Lower lobe of right lung (tissue), 2 donors: ENCODE results near the gene GPR137B. TPM values are rescaled to one million over a fixed set of nuclear protein-coding genes. Genes with fewer than 3 reads are reported as not detected.

Source experiments
- ATAC-seq, 2 donors: fragments of 200-7000 bp; cut with Tn5 transposase; one replicate each; pipeline ENCODE4 v1.9.1; 2020 to 2022; ENCODE audit warnings: mild to moderate bottlenecking in 2 of 2, moderate library complexity in 2 of 2
- DNase-seq: peaks from one replicate; pipeline ENCODE4 v3.0.0-alpha.2; 2020
- H3K27ac ChIP-seq: fragments of 200-600 bp; one replicate; pipeline ENCODE4 v1.8.0; 2022
- H3K27me3 ChIP-seq: fragments of 200-600 bp; one replicate; pipeline ENCODE4 v1.8.0; 2022; ENCODE audit warnings: low read depth
- H3K36me3 ChIP-seq: fragments of 200-600 bp; one replicate; pipeline ENCODE4 v1.8.0; 2022; ENCODE audit warnings: mild to moderate bottlenecking
- H3K4me1 ChIP-seq: fragments of 200-600 bp; one replicate; pipeline ENCODE4 v1.8.0; 2022
- H3K4me3 ChIP-seq: fragments of 200-600 bp; one replicate; pipeline ENCODE4 v1.8.0; 2022; ENCODE audit warnings: mild to moderate bottlenecking
- H3K9me3 ChIP-seq: fragments of 200-600 bp; one replicate; pipeline ENCODE4 v1.8.0; 2022
- intact Hi-C: fragments of 100-400 bp; cut with DNase I; formaldehyde crosslinking; loops from one replicate; pipeline ENCODE4 v1.11.0; 2022
- total RNA-seq: library from RNA; stranded (reverse); fragmentation: NEBNext Ultra II Directional; extraction: Animal tissue kit (Norgen Biotek cat#: 25700); gene quantifications from one replicate; pipeline ENCODE4 v1.2.1, GENCODE V29; 2021
- TF ChIP-seq, protein P1 (sequence below): fragments of 200-600 bp; IDR thresholded peaks from one replicate; pipeline ENCODE4 v1.8.0; 2022; ENCODE audit warnings: antibody characterized with exemption, mild to moderate bottlenecking
- donor health status: DM: no; HTN: yes; CAD: no; lungs with severe emphysema.

The GPR137B gene
- total RNA-seq, 1 donor from 2014 or later = 38.3 TPM

- Histone ChIP-seq H3K4me3 (no peak overlapping the region), H3K27me3 (no peaks in the 10 kb centered on the region), H3K27ac (no peak overlapping the region), H3K9me3 (peaks cover 13% of the 10 kb centered on the region), H3K36me3 (no peaks in the 10 kb centered on the region), H3K4me1 (peaks cover 8% of the 10 kb centered on the region)
- ATAC-seq (no peak), DNase-seq (no peak)
- intact Hi-C loops = no loop called here
- TF ChIP-seq, protein P1, sequence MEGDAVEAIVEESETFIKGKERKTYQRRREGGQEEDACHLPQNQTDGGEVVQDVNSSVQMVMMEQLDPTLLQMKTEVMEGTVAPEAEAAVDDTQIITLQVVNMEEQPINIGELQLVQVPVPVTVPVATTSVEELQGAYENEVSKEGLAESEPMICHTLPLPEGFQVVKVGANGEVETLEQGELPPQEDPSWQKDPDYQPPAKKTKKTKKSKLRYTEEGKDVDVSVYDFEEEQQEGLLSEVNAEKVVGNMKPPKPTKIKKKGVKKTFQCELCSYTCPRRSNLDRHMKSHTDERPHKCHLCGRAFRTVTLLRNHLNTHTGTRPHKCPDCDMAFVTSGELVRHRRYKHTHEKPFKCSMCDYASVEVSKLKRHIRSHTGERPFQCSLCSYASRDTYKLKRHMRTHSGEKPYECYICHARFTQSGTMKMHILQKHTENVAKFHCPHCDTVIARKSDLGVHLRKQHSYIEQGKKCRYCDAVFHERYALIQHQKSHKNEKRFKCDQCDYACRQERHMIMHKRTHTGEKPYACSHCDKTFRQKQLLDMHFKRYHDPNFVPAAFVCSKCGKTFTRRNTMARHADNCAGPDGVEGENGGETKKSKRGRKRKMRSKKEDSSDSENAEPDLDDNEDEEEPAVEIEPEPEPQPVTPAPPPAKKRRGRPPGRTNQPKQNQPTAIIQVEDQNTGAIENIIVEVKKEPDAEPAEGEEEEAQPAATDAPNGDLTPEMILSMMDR = no peak
These were observed 23.7 kb downstream of the GPR137B start for GRCh38 chr1:236166041-236166440.

DNA sequence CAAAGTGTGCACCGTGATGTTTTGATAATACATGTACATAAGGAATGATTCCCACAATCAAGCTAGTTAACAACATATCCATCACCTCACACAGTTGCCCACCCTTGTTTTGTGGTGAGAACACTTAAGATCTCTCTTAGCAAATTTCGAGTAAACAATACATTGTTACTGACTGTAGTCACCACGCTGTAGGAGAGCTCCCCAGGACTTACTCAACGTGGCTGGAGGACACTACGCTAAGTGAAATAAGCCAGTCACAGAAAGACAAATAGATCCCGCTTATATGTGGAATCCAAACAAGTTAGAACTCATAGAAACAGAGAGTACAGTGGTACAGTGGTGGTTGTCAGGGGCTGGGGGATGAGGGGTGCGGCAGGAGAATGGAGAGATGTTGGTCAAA is 24.8 kb downstream of the GPR137B start:
- ATAC-seq = no peak
- TF ChIP-seq, protein P1 = no peak
- Histone ChIP-seq H3K27me3 (no peaks in the 10 kb centered on the region), H3K36me3 (no peaks in the 10 kb centered on the region), H3K9me3 (peaks cover 6% of the 10 kb centered on the region), H3K4me1 (peaks cover 8% of the 10 kb centered on the region), H3K4me3 (no peak overlapping the region), H3K27ac (no peak overlapping the region)
- DNase-seq = no peak
- intact Hi-C loops = no loop called here

GRCh38 chr1:236167578-236167977 is 25.2 kb downstream of the GPR137B start:
- no peaks in the 10 kb centered on the region for H3K36me3 ChIP-seq
- no peak for ATAC-seq
- no peaks in the 10 kb centered on the region for H3K27me3 ChIP-seq
- H3K27ac ChIP-seq = no peak overlapping the region
- TF ChIP-seq, protein P1 = no peak
- H3K4me1 ChIP-seq = peaks cover 8% of the 10 kb centered on the region
- peaks cover 1% of the 10 kb centered on the region for H3K9me3 ChIP-seq
- H3K4me3 ChIP-seq = no peak overlapping the region
- no peak for DNase-seq
- intact Hi-C loops = no loop called here

DNA sequence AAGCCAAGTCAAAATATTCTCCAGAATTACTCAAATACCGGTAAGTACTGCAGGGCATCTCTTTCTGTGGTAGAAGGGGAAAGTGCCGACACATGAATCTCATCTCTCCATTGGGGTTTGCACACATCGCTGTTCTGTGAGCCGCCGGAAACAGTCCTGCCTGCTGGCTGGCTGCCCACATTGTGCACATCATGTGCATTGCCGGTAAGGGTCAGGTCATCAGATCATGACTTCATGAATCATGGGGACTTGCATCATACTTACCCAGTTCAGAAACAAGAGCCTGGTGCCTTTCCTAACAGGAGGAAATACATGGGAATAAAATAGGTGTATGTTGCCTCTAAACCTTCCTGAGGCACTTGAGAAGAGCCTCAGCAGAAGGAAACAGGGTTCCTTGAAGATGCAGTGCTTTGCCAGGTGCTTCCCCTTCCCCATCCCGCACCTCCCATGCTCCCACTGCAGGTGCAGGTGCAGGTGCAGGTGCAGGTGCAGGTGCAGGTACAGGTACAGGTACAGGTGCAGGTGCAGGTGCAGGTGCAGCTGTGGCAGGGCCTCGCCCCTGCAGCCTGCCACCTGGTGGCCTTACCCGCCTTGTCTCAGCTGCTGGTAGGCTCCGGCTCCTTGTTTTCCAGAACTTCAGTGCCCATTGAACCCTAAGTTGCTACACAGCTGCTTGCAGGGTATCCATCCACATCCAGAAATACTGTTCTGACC is 26.5 kb downstream of the GPR137B start:
- ATAC-seq (peak; percentile 42 to 50), DNase-seq (peak; percentile 80)
- no peaks in the 10 kb centered on the region for H3K9me3 ChIP-seq
- TF ChIP-seq, protein P1 = no peak
- no peaks in the 10 kb centered on the region for H3K36me3 ChIP-seq
- intact Hi-C loops = no loop called here
- H3K27me3 ChIP-seq = no peaks in the 10 kb centered on the region
- peaks cover 8% of the 10 kb centered on the region for H3K4me1 ChIP-seq
- H3K4me3 ChIP-seq = no peak overlapping the region
- H3K27ac ChIP-seq = no peak overlapping the region

DNA sequence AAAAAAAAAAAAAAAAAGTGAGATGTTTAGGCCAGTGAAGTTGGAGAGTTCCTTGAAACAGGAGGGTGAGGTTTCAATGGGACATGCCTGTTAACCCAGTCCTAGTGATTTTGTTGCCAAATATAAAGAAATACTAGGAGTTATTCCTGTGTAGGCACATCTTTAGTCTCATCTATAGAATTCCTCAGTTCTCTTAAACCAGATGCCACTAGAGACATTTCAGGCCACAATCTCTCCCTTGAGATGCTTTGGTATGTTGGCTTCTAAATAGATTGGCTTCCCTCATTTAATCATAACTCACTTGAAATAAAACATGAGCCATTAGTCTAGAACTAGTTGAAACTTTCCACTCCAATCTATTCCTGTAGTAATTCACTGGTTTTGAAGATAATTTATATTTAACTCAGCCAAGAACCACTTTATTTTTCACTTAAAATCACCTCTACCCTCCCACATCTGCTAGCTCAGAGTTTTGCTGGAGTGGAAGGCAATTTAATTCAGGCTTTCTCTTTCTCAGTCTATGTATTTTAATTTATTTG is 29.8 kb downstream of the GPR137B start:
- TF ChIP-seq, protein P1 = no peak
- intact Hi-C loops = no loop called here
- ATAC-seq = no peak

More for the DNA sequence above, 29.8 kb downstream of the GPR137B start:
- Histone ChIP-seq H3K27me3 (no peaks in the 10 kb centered on the region), H3K4me3 (no peak overlapping the region), H3K9me3 (no peaks in the 10 kb centered on the region), H3K36me3 (no peaks in the 10 kb centered on the region), H3K27ac (no peak overlapping the region), H3K4me1 (peaks cover 8% of the 10 kb centered on the region)
- no peak for DNase-seq
